Activated gamma-delta T cell treated with anti-CD3 and anti-CD28 coated beads, Interleukin-2, amount 50 U/mL, for 16 hours (primary cell): ENCODE measurements around the gene BCL2L11.

Experiments
- DNase-seq: peaks from one replicate; pipeline ENCODE4 v3.0.0-alpha.2; 2020; ENCODE audit warnings: low read depth

The BCL2L11 gene

GRCh38 chr2:111191877-111192276, 71.2 kb downstream of the BCL2L11 start:
- no peak for DNase-seq

GRCh38 chr2:111192776-111193368, 72.2 kb downstream of the BCL2L11 start:
- no peak for DNase-seq

GRCh38 chr2:111194835-111195621, 74.3 kb downstream of the BCL2L11 start:
- DNase-seq, result no peak

GRCh38 chr2:111196435-111196834, 75.7 kb downstream of the BCL2L11 start:
- DNase-seq, result no peak

- no peak for DNase-seq
These were observed 78.0 kb downstream of the BCL2L11 start for GRCh38 chr2:111198701-111199100.

GRCh38 chr2:111199840-111200239, 79.1 kb downstream of the BCL2L11 start:
- DNase-seq, result no peak

GRCh38 chr2:111200333-111200881, 79.7 kb downstream of the BCL2L11 start:
- DNase-seq, result no peak

- no peak for DNase-seq
These were observed 80.5 kb downstream of the BCL2L11 start for GRCh38 chr2:111201214-111201613.

GRCh38 chr2:111202266-111203040, 81.7 kb downstream of the BCL2L11 start:
- no peak for DNase-seq

- no peak for DNase-seq
These were observed 84.0 kb downstream of the BCL2L11 start for GRCh38 chr2:111204706-111205105.

- DNase-seq, result no peak
These were observed 85.1 kb downstream of the BCL2L11 start for GRCh38 chr2:111205774-111206173.

- DNase-seq, result no peak
These were observed 87.1 kb downstream of the BCL2L11 start for GRCh38 chr2:111207851-111208250.

GRCh38 chr2:111208639-111209038, 87.9 kb downstream of the BCL2L11 start:
- DNase-seq, result no peak

GRCh38 chr2:111209045-111209514, 88.4 kb downstream of the BCL2L11 start:
- no peak for DNase-seq

- no peak for DNase-seq
These were observed 89.3 kb downstream of the BCL2L11 start for GRCh38 chr2:111210036-111210435.

- DNase-seq, result no peak
These were observed 93.2 kb downstream of the BCL2L11 start for GRCh38 chr2:111213877-111214276.

GRCh38 chr2:111216811-111217652, 96.3 kb downstream of the BCL2L11 start:
- no peak for DNase-seq
